ENCODE measurements around the gene HSPG2. TPM values are rescaled to one million over a fixed set of nuclear protein-coding genes. Genes with fewer than 3 reads are reported as not detected.

Gene HSPG2
- total and polyA plus RNA-seq, 9 of the 15 experiments (the other 6 are each of a cell fraction or from before 2014, with no cell fraction given), result 0.14 to 160 (median 15.7) TPM

GRCh38 chr1:21874328-21874727, 62.8 kb downstream of the HSPG2 start (continued):
- TF ChIP-seq L3MBTL2 (IDR thresholded peaks at IDR 0.05), result no peak
- no peak for TF ChIP-seq CAMTA2 (CRISPR knock-in tag; conservative IDR thresholded peaks at IDR 0.05)
- no peak for TF ChIP-seq SUPT5H (IDR thresholded peaks at IDR 0.05)
- TF ChIP-seq FOXA1 (IDR thresholded peaks at IDR 0.05; ENCODE audit: borderline replicate concordance), result no peak
- no peak for TF ChIP-seq RFX1 (IDR thresholded peaks at IDR 0.05)
- no peak for TF ChIP-seq TCF7 (IDR thresholded peaks at IDR 0.05; ENCODE audit: borderline replicate concordance)
- no peak for TF ChIP-seq RFX7 (CRISPR knock-in tag; IDR thresholded peaks at IDR 0.05)
- TF ChIP-seq ZKSCAN1 (IDR thresholded peaks at IDR 0.05; ENCODE audit: low read depth, low read length), result no peak

- no peaks in the 10 kb centered on the region for H4K20me1 ChIP-seq (replicated peaks; ENCODE audit: control insufficient read depth, insufficient read depth, low read length)
- no peak overlapping the region for H2AFZ ChIP-seq (ENCODE audit: low read depth, low read length)
- no peak overlapping the region for H3K4me3 ChIP-seq
- no peak overlapping the region for H3K4me2 ChIP-seq (ENCODE audit: insufficient read depth, low read length)
- DNase-seq (ENCODE audit: extremely low read depth in 1 of 4, low spot score in 3 of 4) (no peak), ATAC-seq (no peak), FAIRE-seq (no peak)
- H3K9me1 ChIP-seq (ENCODE audit: control insufficient read depth, insufficient read depth, low read length), result no peaks in the 10 kb centered on the region
- TF ChIP-seq NFE2 (IDR thresholded peaks at IDR 0.05; ENCODE audit: low read depth), result no peak
- 0 out of 2 replicates have a peak, but pooled peaks have one; percentile 50 for TF ChIP-seq ZNF740 (CRISPR knock-in tag; IDR thresholded peaks at IDR 0.05)
- no peak for TF ChIP-seq ZNF740 (tag; IDR thresholded peaks at IDR 0.05)
- in situ Hi-C loops (cut with MboI) (no loop called here), intact Hi-C loops (cut with micrococcal nuclease) (no loop called here)
- no peaks in the 10 kb centered on the region for H3K27me3 ChIP-seq (ENCODE audit: control insufficient read depth in 2 of 2, insufficient read depth in 2 of 2, low read length in 2 of 2)
- WGBS (ENCODE audit: insufficient coverage, low coverage, missing lambda C conversion rate), result 79% methylated on average over 8 of the region's 10 CpGs
- peak overlapping the region in 1 of 2 experiments; percentile 36; a peak in 1 of 4 replicates for H3K9ac ChIP-seq (ENCODE audit: insufficient read depth in 1 of 2, low read depth in 2 of 2, low read length in 2 of 2)
- no TSS peak for BruUV-seq (replicated peaks)
- no peaks in the 10 kb centered on the region for H3K9me3 ChIP-seq (replicated peaks; ENCODE audit: control insufficient read depth, insufficient read depth, low read depth, low read length)
- ChIA-PET CTCF (ENCODE audit: low intra/inter-chr PET ratio) (no interaction called here), POLR2A (no interaction called here)
- H3K79me2 ChIP-seq (ENCODE audit: control insufficient read depth, insufficient read depth, low read length), result no peaks in the 10 kb centered on the region
- H3K27ac ChIP-seq (ENCODE audit: extremely low read depth, low read depth, low read length), result no peak overlapping the region
- peaks cover 92% of the 10 kb centered on the region; the same call in 2 of the 3 replicates for H3K36me3 ChIP-seq (ENCODE audit: control insufficient read depth, insufficient read depth, low read length)
- H3K4me1 ChIP-seq (replicated peaks in 1 of 2; ENCODE audit: control insufficient read depth in 2 of 2, insufficient read depth in 2 of 2, low read length in 2 of 2), result peaks cover 0 to 42% of the 10 kb centered on the region in 2 experiments; a peak in 2 of 5 replicates
Observed at GRCh38 chr1:21873761-21874160, 63.3 kb downstream of the HSPG2 start.
